Measurements from ENCODE around the gene OPCML.

The OPCML gene

DNA sequence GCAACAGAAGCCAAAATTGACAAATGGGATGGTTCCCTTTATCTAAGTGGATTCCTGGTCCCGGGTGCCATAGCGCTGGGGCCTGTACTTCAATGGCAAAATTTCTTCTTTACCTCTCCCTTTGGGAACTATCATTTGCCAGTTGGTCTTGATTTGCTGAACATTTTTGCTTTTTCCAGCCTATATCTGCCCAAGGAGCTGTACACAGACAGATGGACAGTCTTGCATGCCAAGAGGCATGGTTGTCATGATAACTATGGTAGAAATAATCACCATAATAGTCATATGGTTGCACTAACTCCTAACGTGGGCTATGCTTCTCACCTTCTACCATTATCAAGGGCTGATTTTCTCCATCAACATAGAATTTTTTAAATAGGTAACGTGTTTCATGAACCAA lies 1030.9 kb downstream of the OPCML start:
- no peak for FAIRE-seq

DNA sequence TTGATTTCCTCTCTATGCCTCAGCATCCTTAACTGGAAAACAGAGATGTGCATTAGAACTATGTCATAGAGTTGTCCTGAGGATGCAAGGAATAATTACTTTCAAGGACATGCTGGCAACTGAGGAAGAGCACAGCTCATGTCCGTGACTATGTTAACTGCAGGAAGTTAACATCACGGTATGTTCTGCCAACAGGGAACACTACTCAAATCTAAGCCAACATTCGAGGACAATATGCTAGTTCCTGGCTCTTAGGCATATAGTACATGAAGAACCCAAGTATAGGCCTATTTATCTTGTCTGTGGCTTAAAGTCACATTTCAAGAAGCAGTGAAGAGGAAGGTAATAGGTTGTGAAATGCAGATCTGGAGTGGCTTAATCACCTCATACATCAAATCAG lies 1032.6 kb downstream of the OPCML start:
- no peak for FAIRE-seq

DNA sequence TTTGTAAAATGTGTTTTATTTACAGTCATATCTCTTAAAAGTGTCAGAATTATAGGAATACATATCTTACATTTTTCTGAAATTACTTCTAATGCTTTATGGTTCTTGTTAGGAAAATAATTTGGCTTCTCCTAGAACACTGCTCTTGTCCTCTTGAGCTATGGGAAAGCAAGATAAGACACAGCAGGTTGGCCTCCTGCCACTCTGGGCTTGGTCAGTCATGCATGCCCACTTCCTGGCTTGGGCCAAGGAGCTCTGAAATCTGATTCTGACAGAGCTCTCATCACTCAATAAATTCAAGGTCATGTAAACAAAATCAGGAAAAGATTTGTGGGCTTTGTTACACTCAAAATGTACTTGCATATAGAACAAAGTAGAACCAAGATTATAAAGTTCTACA lies 1036.0 kb downstream of the OPCML start:
- no peak for FAIRE-seq

DNA sequence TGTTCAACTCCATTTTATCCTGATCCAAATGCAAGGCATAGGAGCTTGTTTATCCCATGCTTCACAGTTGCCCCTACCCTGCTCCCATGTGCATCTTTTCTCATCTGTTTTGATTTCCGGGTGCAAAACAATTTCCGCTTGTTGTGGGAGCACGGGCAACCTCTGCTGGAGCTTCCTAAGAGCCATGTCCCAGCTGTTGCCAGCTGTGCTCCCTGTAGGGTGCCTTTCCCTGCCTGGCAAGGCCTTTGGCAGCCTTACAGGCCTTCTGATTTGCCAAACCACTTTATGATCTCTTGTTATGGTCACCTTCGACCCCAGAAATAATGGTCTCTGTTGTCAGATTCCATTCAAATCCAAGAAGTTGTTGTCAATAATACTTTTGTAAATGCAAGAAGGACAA lies 1038.5 kb downstream of the OPCML start:
- no peak for FAIRE-seq

DNA sequence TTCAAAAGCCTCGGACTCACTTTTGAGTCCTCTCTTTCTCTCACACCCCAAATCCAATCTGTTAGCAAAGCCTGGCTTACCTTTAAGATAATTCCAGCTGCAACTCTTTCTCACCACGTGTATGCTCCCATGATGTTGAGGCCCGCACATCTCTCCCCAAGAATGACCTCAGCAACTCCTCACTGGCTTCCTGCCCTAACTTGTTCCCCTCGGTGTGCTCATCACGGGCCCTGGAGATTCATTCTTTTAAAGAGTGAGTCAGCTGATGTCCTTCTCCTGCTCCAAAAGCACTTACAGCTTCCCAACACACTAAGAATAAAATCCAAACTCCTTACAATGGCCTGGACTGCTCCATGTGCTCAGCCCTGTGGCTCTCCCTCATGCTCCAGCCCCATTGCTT lies 1041.3 kb downstream of the OPCML start:
- FAIRE-seq, result no peak

DNA sequence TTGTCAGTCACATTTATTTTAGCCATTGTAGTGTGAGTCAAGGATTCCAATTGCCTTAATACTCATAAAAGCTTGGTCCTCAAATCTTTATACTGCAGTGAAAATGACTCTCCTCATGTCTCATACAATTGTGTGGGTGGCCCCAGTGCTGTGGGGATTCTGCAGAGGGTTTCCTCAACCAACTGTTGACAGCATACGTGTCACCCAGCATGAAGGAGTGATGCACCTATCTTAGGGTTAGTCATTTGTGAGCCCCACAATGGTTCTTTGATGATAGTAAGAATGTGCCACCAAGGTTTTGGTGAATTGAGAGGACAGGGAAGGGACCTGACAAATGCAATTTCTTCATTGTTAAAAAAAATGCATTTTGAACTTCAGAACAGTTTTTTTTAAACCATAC lies 1046.2 kb downstream of the OPCML start:
- FAIRE-seq, result no peak

DNA sequence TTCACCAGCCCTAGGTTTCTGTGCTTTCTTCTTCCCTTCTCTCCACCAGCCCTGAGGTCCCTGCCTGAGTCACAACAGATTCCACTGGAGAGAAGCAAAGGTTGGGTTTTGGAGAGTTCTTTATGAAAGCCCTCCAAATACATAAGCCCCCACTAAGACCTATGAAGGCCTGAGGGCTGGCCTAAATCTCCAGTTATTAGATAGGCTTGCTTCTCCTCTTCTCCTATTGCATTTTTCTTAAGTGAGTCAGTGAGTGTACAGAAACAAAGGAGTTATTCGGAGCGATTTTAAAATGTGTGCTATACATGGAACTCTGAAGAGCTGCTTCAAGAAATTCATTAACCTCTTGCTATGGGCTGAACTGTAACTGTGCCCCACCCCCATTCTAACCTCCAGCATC lies 1057.3 kb downstream of the OPCML start:
- FAIRE-seq, result no peak

DNA sequence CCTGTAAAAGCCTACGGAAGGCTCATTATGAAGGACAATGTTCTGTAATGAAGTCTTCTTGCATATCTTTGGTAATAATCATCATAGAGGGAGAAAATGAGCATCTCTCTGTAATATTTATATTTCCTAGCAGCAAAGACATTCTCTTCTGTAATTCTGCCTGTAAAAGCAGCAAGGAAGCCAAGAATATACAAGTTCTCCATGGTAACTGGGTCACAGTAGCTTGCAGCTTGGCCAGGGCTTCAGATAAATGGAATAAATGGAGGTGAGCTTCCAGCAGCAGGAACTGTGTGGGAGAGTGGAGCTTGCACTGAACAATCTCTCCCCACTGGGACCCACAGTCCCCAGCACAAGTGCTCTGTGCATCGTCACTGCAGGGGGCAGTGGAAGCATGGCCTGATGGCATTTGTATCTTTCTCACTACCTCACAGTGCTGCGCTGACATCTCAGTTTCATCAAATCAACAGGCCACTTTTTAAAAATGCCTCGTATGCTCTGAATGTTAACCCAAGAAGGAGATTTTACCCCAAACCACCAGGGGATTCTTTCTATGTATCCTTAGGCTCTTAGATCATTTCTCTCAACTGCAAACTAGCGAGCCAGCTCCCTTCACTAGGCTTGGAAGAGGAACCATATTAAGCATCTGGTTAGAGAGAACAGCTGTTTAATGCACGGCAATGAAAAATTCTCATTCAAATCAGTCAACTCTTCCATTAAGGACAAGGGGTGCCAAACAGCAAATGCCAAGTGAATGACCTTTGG lies 1059.7 kb downstream of the OPCML start:
- no peak for FAIRE-seq

DNA sequence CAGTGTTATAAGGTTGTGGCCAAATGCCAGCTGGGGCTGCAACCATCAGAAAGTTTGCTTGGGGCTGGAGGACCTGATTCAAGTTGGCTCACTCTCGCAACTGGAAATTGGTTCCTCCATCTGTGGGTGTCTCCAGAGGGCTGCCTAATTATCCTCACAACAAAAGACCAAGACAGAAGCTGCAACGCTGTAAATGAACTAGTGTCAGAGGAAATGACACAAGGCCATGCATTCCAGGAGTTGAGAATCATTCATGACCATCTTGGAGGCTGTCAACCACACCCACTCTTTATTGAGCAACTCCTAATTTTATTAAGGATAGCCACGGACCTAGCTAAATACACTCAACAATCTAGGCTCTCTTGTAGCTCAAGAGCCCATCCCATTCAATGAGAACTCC lies 1060.8 kb downstream of the OPCML start:
- no peak for FAIRE-seq

DNA sequence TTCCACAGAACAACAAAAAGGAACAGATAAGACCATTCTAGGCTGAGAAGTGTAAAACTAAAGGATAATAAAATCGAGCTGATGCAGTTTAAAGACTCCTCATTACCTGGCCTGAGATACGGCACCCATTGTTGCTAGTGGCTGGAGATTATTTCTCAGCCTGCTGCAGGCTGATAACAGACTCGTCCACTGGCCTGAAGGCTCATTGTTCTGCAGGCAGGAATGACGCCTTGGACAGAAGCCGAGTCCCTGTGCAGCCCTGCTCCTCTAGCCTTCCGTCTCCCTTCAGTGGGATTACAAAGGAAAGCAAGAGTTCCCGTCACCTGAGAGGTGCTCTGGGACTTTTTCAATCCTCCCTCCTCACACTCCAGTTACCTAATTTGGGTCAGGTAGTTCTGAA lies 1065.3 kb downstream of the OPCML start:
- FAIRE-seq, result no peak

DNA sequence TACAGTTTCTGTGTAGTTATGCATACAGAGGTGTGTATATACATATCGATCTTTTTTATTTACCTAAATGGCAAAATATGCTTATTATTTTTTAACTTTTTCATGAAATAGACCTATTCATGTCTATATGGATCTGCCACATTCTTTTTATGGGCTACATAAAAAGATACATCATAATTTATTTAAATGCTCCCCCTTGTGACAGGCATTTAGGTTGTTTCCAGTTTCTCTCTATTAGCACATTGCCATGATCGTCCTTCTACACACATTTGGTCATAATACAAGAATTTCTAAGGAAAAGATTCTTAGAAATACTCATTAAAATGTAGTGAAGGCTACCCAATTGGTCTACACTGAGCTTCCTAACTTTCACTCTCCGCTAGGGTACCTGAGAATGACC lies 1067.4 kb downstream of the OPCML start:
- FAIRE-seq, result no peak

DNA sequence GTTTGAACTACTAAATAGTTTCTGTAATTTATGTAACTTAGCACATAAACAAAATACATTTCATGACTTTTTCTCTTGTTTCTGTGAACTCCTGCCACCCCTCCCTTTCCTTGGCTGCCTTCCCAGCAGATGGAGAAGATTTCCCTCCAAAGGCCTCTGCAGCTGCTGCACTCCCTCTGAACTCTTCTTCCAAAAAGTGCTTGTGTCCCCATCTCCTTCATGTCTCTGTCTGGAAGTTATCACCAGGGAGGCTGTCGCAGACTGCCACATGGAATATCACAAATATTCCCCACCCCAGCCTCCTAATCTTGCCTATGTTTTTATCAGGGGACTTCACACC lies 1068.3 kb downstream of the OPCML start:
- FAIRE-seq, result no peak

DNA sequence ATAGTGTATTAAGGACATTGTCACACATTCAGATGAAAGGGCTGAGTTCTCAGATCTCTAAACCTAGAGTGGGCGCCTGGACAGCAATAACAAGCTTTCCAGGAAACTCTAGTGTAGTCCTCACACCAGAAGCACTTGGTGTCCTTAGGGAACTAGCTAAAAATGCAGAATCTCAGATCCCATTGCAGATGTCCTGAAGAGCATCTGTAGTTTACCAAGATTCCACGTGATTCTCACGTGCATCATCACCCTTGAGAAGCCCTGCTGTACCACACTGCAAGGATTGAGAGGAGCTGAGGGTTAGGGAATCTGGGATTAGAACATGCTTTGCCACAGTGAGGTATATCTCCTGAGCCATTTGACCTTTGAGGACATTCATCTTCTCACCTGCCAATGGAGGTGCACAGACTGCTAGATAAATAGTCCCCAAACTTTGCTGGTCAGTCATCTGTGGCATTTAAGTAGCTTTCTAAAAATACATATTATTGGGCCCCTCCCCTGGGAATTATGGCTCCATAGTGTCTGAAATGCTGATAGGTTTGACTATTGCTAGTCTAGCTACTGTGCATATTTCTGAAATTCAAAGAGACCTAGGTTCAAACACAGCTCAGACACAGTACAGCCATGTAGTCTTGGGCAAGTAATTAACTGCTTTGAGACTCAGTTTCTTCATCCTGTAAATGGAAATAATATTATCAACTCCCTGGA lies 1068.9 kb downstream of the OPCML start:
- FAIRE-seq, result no peak

DNA sequence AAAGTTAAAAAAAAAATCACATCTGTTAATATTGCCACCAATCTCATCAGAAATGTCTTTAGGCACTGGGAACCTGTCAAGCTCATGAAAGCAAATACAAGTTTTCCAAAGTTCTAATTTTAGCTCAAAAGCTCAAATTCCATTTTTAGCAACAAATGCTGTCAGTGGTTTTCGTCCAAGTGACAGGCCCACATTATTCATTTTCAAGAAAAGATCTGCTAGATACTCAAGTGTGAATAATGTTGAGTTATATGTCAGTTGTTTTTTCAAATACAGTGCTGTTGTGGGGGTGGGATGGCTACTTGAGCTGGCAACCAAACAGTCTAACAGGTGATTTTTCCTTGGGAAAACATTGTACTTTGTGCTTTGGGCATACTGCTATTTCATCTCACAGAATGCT lies 1072.6 kb downstream of the OPCML start:
- FAIRE-seq, result no peak

DNA sequence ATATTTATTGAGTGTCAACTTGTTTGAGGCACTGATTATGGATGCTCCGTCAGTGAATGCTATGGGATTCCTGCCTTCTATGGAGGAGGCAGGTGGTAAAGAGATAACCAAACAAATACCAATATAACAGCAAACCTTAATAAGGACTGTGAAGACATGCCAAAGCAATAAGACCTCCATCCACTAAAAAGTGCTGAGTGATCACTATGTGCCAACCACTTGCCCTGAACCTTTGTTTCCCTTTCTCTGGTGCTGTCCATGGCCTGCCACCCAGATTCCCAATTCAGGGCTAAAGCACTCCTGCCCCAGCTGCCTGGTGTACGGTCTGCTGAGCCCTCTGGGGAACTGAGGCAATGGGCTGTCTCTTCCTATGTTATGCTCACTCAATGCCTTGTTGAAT lies 1074.9 kb downstream of the OPCML start:
- FAIRE-seq, result no peak

DNA sequence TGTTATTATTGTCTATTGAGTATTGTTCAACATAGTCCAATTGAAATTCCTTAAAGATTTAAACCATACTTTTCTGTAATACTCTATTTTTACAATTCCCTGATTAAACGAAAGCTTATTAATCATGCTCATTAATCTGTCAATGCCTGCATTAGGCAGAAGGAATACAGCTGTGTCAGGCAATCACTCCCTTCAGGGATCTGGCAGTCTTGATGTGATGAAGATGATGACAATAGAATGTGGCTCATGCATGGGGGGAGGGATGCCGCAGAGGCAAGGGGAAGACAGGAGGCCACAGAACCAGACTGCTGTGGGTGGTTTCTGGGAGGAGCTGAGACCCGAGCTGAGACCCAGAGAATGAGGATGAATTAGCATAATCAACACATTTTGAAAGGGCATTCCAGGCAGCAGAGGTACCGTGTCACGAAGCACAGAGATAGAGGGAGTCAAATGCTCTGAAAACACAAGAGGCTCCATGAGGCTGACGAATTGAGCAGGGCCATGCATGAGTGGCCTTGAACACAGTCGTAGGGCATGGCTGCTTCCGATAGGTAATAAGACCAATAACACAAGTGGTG lies 1075.5 kb downstream of the OPCML start:
- FAIRE-seq, result no peak

DNA sequence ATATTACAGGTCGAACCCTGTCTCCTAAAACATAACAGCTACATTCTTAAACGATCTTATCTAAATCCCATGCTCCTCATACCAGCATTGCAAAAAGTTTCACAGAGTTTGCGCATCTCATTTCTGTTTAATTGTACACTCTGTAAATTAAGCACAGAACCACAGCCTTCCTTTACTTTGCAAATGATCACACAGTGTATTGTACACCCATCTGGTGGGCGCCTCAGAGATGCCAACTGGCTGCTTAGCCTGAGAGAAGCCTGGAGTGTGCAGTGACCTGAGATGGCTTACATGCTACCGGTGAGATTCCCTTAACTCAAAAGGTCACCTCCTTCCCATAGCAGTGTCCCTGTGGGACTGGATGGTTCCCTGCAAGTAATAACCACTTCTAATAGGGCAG lies 1077.3 kb downstream of the OPCML start:
- no peak for FAIRE-seq

DNA sequence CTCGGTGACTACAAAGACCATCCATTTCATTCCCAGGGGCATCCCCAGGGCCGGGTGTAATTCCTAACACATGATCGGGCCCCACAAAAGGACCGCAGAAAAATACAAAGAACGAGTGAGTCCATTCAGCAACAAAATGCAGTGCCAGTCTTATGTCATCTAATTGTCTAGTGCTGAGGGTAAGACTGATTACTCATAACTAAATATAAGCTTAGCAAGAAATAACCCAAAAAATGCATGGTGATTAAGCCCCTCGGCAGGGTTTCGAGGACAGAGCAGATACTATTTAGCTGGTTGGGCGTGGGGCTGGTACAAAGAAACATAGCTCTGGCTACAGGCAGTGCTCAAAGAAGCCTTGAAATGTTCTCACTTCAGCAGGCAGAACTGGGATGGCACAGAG lies 1078.9 kb downstream of the OPCML start:
- FAIRE-seq, result no peak

DNA sequence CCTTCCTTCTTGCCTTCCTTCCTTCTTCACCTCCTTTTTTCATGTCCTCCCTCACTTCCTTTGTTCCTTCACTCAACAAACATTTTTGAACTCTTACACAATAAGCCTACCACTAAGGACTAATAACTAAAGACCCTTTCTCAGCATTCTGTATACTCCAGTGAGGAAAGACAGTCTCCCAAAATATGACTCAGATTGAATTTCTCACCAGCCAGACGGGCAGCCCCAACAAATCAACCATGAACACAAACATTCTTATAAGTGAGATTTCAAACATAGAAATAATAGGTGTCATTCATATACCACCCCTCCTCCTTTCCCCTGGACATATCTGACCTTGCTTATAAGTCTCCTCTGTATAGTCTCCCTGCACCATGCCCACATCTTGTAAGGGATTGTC lies 1079.7 kb downstream of the OPCML start:
- FAIRE-seq, result no peak

DNA sequence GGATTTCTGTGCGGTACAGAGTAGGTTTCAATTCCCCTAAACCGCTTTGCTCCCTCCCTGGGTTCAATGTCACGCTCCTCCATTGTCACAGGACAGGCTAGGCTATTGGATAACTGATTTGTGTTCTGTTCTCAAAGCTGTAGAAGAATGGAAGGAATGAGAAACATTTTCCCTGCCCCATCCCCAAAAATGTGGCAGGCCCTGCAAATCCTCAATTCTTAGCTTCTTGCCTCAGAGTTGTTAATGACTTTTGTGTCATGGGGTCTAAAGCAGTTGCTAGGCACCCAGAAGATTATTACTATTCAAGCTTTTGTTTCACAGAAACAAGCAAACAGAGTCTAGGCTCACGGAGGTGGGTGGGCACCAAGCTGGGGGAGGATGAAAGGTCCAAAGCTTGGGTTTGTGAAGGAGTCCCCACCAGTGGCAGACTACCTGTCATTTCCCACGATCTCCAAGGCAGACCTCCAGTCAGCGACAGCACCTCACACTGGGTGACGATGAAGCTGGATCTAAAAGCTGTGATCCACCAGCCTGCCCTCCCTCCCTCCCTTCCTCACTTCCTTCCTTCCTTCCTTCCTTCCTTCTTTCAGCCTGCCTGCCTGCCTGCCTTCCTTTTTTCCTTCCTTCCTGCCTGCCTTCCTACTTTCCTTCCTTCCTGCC lies 1080.2 kb downstream of the OPCML start:
- FAIRE-seq, result no peak

DNA sequence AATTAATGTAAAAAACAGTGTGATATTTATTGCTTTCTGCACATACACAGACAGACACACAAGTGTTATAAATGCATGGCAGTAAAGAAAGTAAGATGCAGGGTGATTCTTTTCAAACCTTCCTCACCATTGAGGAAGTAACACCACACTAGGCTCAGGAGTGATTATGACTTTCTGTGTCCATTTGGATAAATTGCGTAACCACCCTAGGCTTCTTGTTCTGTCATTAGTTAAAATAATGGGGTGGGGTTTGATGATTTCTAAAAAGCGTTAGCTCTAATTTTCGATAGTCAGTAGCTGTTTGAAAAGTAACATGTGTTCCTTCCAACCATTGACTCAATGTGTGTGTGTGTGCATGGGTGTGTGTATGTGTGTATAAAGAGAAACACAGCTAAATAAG lies 1081.7 kb downstream of the OPCML start:
- FAIRE-seq, result no peak

DNA sequence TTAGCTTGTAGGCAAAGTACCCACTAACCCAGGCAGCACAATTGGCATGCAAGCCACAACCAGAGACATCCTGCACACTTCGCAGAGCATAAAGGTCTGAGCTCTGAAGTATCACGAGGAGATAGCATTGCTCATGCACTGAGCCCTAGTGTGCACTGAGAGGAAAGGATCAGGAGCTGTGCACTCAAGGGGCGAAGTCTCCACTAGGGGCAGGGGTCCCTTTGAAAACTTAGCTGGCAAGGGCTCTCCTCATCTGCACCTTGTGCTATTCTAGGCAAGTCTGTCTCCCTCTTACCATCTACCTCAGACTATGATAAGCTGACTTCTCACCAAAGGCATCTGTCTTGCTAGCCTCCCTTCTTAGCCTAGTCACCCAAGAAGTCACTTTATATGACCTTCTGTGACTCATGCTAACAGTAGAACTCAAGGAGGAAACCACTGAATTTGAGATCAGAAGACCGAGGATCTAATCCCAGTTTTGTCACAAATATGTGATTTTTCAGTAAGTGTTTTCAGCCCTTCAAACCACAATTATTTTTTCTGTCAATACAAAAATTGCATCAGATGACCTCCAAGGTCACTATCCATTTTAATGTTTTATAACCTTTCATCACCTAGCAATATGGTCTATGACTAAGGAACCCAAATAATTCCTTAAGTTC lies 1083.8 kb downstream of the OPCML start:
- FAIRE-seq, result no peak

DNA sequence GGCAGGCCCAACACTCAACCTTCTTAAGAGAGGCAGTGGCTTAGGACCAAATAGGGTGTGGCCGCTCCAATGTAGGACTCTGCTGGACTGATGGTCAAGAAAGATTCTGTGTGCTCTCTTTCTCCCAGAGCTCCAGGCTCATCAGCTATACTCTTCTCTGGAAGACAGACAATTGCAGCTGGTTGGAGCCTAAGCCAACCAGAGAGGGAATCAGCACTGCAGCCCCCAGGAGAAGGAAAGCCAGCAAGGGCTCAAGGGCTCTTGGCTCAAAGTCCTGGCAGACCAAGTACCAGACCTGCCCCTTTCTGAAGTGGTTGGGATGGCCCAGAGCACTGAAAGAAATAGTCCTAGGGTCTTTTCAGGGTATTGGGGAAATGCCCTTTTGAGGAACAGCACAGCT lies 1084.5 kb downstream of the OPCML start:
- FAIRE-seq, result no peak

Data from TTC549 (cell line).